GM23338 (cell line): ENCODE results near the gene GHR. TPM values are rescaled to one million over a fixed set of nuclear protein-coding genes. Genes with fewer than 3 reads are reported as not detected.

ENCODE experiments used
- ATAC-seq: fragments of 200-7000 bp; cut with Tn5 transposase; 3 replicates; pipeline ENCODE4 v1.9.1; 2020
- DNase-seq: peaks from one replicate; pipeline ENCODE4 v3.0.0-alpha.2; 2015; ENCODE audit warnings: low spot score
- H2AFZ ChIP-seq: fragments of 200-600 bp; sonication (generic); 2 replicates; pipeline ENCODE4 v1.8.0; 2016; ENCODE audit warnings: antibody characterized with exemption, mild to moderate bottlenecking, moderate library complexity
- H3F3A ChIP-seq: fragments of 200-600 bp; sonication (generic); replicated peaks from 2 replicates; pipeline ENCODE4 v1.8.0; 2017; ENCODE audit warnings: antibody characterized with exemption, mixed run types, low read depth
- H3K27ac ChIP-seq: fragments of 200-600 bp; sonication (generic); 2 replicates; pipeline ENCODE4 v1.6.1; 2016; ENCODE audit warnings: low read depth
- H3K27me3 ChIP-seq: fragments of 200-600 bp; sonication (generic); 2 replicates; pipeline ENCODE4 v1.8.0; 2016; ENCODE audit warnings: mild to moderate bottlenecking, mixed run types, moderate library complexity; ENCODE audit not compliant: insufficient read depth
- H3K36me3 ChIP-seq: fragments of 200-600 bp; sonication (generic); 2 replicates; pipeline ENCODE4 v1.8.0; 2016; ENCODE audit warnings: mild to moderate bottlenecking; ENCODE audit not compliant: insufficient read depth
- H3K4me1 ChIP-seq: fragments of 200-600 bp; sonication (generic); 2 replicates; pipeline ENCODE4 v1.8.0; 2016; ENCODE audit warnings: mild to moderate bottlenecking, moderate library complexity; ENCODE audit not compliant: insufficient read depth
- H3K4me2 ChIP-seq: fragments of 200-600 bp; sonication (generic); 2 replicates; pipeline ENCODE4 v1.7.1; 2017; ENCODE audit warnings: mixed run types
- H3K4me3 ChIP-seq: fragments of 200-600 bp; sonication (generic); 2 replicates; pipeline ENCODE4 v1.6.1; 2016; ENCODE audit warnings: mixed run types
- H3K79me2 ChIP-seq: fragments of 200-600 bp; sonication (generic); replicated peaks from 2 replicates; pipeline ENCODE4 v1.8.0; 2017; ENCODE audit warnings: mild to moderate bottlenecking; ENCODE audit not compliant: insufficient read depth
- H3K9me2 ChIP-seq: fragments of 200-600 bp; sonication (generic); 2 replicates; pipeline ENCODE4 v1.8.0; 2017; ENCODE audit not compliant: insufficient read depth
- H4K20me1 ChIP-seq: fragments of 200-600 bp; sonication (generic); replicated peaks from 2 replicates; pipeline ENCODE4 v1.8.0; 2017; ENCODE audit warnings: mild to moderate bottlenecking; ENCODE audit not compliant: insufficient read depth
- H3K27ac Mint-ChIP-seq: 2 replicates; pipeline ENCODE4 v1.8.0; 2020; ENCODE audit warnings: inconsistent platforms, mild to moderate bottlenecking, moderate library complexity, mixed read lengths
- H3K27me3 Mint-ChIP-seq: 3 replicates; pipeline ENCODE4 v1.8.0; 2022; ENCODE audit warnings: low read depth, mild to moderate bottlenecking, moderate library complexity, mixed read lengths, inconsistent platforms; ENCODE audit not compliant: insufficient read depth, poor library complexity
- H3K36me3 Mint-ChIP-seq: 3 replicates; pipeline ENCODE4 v1.8.0; 2021; ENCODE audit warnings: low read depth, mild to moderate bottlenecking, inconsistent platforms, moderate library complexity, mixed read lengths
- H3K4me1 Mint-ChIP-seq: 3 replicates; pipeline ENCODE4 v1.8.0; 2020; ENCODE audit warnings: mild to moderate bottlenecking, inconsistent platforms, mixed read lengths
- H3K4me3 Mint-ChIP-seq: 3 replicates; pipeline ENCODE4 v1.8.0; 2021; ENCODE audit warnings: moderate library complexity, mild to moderate bottlenecking, inconsistent platforms, mixed read lengths
- H3K9me3 Mint-ChIP-seq: 3 replicates; pipeline ENCODE4 v1.8.0; 2020; ENCODE audit warnings: moderate library complexity, mild to moderate bottlenecking, inconsistent platforms, mixed read lengths
- CREB1 ChIP-seq: fragments of 250-450 bp; sonication (Bioruptor Pico); IDR thresholded peaks from 2 replicates; pipeline ENCODE4 v1.5.0; 2020; ENCODE audit warnings: low read depth, mild to moderate bottlenecking, moderate library complexity
- NANOG ChIP-seq: IDR thresholded peaks from 2 replicates; pipeline ENCODE4 v1.6.1; 2016; ENCODE audit warnings: antibody characterized with exemption, borderline replicate concordance
- ZNF114 ChIP-seq: fragments of 250-450 bp; sonication (Bioruptor Pico); IDR thresholded peaks from 2 replicates; pipeline ENCODE4 v1.5.0; 2020; ENCODE audit warnings: mild to moderate bottlenecking, moderate library complexity
- ZNF331 ChIP-seq: fragments of 250-450 bp; sonication (Bioruptor Pico); IDR thresholded peaks from 2 replicates; pipeline ENCODE4 v1.5.0; 2020; ENCODE audit warnings: low read depth, mild to moderate bottlenecking, moderate library complexity
- polyA plus RNA-seq: library from polyadenylated mRNA; unstranded; fragments of >200 nt; fragmentation: Nextera tagmentation; extraction: Ambion mirVana; gene quantifications from 2 replicates; pipeline ENCODE4 v1.2.1, GENCODE V29; 2016
- total RNA-seq: library from RNA; depleted of rRNA; stranded (reverse); fragments of >200 nt; shearing (Covaris generic); gene quantifications from 2 replicates; pipeline ENCODE4 v1.2.3, GENCODE V29; 2014
- TF ChIP-seq, protein P1 (sequence below): fragments of 250-450 bp; sonication (Bioruptor Pico); IDR thresholded peaks from 2 replicates; pipeline ENCODE4 v1.5.0; 2020; ENCODE audit warnings: mild to moderate bottlenecking, moderate library complexity
- TF ChIP-seq, protein P2 (sequence below): IDR thresholded peaks from one replicate; pipeline ENCODE4 v1.6.1; 2018; ENCODE audit warnings: antibody characterized with exemption; ENCODE audit not compliant: unreplicated experiment

Gene GHR
- total and polyA plus RNA-seq, 2 experiments from 2014 or later, result 0.21 to 1.9 TPM

DNA sequence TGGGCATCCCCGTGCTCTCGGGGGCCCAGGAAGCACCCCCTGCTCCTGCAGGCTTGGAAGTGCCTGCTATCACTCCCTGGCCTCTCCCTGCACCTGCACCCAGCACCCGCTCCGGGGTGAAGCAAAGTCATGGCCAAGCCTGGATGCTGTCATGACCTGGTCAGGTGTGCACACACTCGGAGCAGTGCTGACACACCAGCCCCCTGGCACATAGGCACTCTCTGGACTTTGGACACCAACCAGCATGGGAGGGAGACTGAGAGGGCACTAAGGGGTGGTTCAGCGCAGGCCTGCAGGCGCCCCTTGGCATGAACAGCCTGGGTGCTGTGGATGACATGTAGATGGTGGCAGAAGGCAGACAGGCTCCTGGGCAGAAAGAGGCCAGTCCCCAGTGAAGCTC is 158.6 kb downstream of the GHR start (continued):
- TF ChIP-seq, protein P1, sequence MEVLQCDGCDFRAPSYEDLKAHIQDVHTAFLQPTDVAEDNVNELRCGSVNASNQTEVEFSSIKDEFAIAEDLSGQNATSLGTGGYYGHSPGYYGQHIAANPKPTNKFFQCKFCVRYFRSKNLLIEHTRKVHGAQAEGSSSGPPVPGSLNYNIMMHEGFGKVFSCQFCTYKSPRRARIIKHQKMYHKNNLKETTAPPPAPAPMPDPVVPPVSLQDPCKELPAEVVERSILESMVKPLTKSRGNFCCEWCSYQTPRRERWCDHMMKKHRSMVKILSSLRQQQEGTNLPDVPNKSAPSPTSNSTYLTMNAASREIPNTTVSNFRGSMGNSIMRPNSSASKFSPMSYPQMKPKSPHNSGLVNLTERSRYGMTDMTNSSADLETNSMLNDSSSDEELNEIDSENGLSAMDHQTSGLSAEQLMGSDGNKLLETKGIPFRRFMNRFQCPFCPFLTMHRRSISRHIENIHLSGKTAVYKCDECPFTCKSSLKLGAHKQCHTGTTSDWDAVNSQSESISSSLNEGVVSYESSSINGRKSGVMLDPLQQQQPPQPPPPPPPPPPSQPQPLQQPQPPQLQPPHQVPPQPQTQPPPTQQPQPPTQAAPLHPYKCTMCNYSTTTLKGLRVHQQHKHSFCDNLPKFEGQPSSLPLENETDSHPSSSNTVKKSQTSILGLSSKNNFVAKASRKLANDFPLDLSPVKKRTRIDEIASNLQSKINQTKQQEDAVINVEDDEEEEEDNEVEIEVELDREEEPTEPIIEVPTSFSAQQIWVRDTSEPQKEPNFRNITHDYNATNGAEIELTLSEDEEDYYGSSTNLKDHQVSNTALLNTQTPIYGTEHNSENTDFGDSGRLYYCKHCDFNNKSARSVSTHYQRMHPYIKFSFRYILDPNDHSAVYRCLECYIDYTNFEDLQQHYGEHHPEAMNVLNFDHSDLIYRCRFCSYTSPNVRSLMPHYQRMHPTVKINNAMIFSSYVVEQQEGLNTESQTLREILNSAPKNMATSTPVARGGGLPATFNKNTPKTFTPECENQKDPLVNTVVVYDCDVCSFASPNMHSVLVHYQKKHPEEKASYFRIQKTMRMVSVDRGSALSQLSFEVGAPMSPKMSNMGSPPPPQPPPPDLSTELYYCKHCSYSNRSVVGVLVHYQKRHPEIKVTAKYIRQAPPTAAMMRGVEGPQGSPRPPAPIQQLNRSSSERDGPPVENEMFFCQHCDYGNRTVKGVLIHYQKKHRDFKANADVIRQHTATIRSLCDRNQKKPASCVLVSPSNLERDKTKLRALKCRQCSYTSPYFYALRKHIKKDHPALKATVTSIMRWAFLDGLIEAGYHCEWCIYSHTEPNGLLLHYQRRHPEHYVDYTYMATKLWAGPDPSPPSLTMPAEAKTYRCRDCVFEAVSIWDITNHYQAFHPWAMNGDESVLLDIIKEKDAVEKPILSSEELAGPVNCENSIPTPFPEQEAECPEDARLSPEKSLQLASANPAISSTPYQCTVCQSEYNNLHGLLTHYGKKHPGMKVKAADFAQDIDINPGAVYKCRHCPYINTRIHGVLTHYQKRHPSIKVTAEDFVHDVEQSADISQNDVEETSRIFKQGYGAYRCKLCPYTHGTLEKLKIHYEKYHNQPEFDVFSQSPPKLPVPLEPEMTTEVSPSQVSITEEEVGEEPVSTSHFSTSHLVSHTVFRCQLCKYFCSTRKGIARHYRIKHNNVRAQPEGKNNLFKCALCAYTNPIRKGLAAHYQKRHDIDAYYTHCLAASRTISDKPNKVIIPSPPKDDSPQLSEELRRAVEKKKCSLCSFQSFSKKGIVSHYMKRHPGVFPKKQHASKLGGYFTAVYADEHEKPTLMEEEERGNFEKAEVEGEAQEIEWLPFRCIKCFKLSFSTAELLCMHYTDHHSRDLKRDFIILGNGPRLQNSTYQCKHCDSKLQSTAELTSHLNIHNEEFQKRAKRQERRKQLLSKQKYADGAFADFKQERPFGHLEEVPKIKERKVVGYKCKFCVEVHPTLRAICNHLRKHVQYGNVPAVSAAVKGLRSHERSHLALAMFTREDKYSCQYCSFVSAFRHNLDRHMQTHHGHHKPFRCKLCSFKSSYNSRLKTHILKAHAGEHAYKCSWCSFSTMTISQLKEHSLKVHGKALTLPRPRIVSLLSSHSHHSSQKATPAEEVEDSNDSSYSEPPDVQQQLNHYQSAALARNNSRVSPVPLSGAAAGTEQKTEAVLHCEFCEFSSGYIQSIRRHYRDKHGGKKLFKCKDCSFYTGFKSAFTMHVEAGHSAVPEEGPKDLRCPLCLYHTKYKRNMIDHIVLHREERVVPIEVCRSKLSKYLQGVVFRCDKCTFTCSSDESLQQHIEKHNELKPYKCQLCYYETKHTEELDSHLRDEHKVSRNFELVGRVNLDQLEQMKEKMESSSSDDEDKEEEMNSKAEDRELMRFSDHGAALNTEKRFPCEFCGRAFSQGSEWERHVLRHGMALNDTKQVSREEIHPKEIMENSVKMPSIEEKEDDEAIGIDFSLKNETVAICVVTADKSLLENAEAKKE (CRISPR knock-in tag), result no peak
- TF ChIP-seq NANOG (no peak), CREB1 (CRISPR knock-in tag) (no peak), ZNF114 (no peak)
- TF ChIP-seq, protein P2, sequence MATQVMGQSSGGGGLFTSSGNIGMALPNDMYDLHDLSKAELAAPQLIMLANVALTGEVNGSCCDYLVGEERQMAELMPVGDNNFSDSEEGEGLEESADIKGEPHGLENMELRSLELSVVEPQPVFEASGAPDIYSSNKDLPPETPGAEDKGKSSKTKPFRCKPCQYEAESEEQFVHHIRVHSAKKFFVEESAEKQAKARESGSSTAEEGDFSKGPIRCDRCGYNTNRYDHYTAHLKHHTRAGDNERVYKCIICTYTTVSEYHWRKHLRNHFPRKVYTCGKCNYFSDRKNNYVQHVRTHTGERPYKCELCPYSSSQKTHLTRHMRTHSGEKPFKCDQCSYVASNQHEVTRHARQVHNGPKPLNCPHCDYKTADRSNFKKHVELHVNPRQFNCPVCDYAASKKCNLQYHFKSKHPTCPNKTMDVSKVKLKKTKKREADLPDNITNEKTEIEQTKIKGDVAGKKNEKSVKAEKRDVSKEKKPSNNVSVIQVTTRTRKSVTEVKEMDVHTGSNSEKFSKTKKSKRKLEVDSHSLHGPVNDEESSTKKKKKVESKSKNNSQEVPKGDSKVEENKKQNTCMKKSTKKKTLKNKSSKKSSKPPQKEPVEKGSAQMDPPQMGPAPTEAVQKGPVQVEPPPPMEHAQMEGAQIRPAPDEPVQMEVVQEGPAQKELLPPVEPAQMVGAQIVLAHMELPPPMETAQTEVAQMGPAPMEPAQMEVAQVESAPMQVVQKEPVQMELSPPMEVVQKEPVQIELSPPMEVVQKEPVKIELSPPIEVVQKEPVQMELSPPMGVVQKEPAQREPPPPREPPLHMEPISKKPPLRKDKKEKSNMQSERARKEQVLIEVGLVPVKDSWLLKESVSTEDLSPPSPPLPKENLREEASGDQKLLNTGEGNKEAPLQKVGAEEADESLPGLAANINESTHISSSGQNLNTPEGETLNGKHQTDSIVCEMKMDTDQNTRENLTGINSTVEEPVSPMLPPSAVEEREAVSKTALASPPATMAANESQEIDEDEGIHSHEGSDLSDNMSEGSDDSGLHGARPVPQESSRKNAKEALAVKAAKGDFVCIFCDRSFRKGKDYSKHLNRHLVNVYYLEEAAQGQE, result no peak

DNA sequence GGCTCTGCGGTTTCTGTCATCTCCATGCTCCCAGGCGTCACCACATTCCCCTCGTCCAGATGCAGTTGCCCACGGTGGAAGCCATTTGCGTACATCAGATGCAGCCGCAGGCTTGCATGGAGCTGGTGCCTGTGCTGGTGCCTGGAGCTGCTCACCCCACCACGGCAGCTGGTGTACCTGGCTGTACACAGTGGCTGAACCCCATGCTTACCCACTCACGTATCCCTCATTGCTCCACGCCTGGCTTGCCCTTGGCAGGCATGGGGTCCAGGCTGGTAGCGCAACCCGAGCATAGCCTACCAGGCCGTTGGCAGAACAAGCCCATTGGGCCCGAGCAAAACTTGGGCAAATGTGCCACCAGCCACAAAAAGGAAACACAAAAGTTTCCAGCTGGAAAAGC is 159.5 kb downstream of the GHR start:
- H3K4me1 ChIP-seq, result no peaks in the 10 kb centered on the region
- no peak overlapping the region for H3K4me3 Mint-ChIP-seq
- no peak for ATAC-seq

More for the DNA sequence above, 159.5 kb downstream of the GHR start:
- Mint-ChIP-seq H3K27ac (no peak overlapping the region), H3K4me1 (no peaks in the 10 kb centered on the region), H3K36me3 (peaks cover 8% of the 10 kb centered on the region; the same call in 2 of the 3 replicates), H3K9me3 (peaks cover 21% of the 10 kb centered on the region), H3K27me3 (peaks cover 2% of the 10 kb centered on the region)
- Histone ChIP-seq H3K4me3 (no peak overlapping the region), H3K27ac (no peak overlapping the region), H3K79me2 (no peaks in the 10 kb centered on the region), H3K27me3 (no peaks in the 10 kb centered on the region), H3K36me3 (no peaks in the 10 kb centered on the region), H2AFZ (no peak overlapping the region), H4K20me1 (no peaks in the 10 kb centered on the region), H3F3A (no peaks in the 10 kb centered on the region), H3K4me2 (no peak overlapping the region), H3K9me2 (no peaks in the 10 kb centered on the region)
- no peak for DNase-seq
- TF ChIP-seq ZNF331 (CRISPR knock-in tag) (no peak), CREB1 (CRISPR knock-in tag) (no peak)
